HG03103 (cell line): ENCODE results near the gene DMRTB1.

Experiments
- ATAC-seq: cut with Tn5 transposase; IDR thresholded peaks from one replicate; pipeline ENCODE4 v1.9.1; 2021; ENCODE audit warnings: low read depth; ENCODE audit not compliant: unreplicated experiment

Gene DMRTB1

DNA sequence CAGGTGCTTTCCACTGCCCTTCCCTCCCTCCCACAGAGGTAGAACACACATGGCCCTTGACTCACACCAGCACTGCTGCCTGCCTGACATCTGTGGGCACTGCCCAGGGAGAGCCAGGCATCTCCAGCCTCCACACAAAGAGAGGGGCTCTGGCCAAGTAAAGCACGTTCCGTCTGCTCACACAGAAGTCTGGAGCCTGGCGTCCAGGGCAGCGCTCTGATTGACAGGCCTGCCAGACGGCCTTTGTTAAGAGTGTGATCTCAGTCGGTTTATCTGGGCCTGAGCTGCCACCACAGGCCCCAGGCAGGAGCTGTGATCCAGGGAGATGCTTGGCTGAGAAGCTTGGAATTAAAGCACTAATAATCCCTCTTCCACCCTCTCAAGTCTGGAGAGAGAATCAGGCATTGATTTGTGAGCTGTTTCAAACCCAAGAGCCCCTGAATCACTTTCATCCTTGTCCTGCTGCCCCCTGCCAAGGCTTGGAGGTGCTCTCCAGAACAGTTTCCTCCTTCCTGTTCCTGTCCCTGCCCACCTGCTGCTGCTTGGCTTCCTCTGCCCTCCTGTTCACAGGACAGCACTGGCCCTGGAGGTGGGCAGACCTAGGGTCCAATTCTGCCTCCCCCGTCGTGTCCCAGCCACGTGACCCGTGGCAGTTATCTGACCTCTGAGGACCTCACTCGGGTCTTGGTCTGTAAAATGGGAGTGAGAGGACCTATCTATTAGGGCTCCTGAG is 3.7 kb downstream of the DMRTB1 start:
- no peak for ATAC-seq

DNA sequence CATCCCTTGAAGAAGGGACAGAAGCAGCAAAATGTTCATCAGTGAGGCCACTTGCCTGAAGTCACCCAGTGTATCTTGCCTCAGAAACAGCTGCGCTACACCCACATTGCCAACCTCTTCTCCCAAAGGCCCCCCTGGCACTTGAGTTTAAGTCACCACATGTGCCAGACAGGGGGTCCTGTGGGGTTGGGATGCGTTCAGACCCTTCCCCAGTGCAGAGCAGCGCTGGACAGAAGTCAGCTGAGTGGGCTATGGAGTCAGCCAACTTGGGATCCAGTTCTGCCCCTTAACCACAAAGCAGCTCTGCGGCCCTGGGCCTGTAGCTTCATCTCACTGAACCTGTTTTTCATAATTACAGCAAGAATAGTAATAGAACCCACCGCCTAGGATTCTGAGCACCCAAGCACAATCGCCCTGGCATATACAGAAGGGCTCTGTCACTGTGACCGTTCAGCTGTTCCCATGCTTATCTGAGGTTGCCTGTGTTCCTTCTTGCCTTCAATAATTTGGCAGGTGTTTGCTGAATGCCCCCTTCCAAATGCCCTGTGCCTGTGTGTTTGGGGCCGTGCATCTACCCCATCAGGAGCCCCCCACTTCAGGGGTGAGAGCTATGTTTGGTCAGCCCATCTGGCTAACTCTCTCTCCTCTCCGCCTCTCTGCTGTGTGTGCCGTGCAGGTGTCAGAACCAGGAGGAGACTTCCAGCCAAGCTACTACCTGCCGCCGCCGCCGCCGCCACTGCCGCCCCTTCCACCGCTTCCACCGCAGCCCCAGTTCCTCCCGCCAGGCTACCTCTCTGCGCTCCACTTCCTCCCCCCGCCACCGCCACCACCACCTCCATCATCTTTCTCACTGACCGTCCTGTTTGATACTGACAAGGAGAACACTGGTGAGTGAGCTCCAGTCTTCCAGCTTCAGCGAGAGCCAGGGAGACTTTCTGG is 5.0 kb downstream of the DMRTB1 start:
- ATAC-seq, result no peak

DNA sequence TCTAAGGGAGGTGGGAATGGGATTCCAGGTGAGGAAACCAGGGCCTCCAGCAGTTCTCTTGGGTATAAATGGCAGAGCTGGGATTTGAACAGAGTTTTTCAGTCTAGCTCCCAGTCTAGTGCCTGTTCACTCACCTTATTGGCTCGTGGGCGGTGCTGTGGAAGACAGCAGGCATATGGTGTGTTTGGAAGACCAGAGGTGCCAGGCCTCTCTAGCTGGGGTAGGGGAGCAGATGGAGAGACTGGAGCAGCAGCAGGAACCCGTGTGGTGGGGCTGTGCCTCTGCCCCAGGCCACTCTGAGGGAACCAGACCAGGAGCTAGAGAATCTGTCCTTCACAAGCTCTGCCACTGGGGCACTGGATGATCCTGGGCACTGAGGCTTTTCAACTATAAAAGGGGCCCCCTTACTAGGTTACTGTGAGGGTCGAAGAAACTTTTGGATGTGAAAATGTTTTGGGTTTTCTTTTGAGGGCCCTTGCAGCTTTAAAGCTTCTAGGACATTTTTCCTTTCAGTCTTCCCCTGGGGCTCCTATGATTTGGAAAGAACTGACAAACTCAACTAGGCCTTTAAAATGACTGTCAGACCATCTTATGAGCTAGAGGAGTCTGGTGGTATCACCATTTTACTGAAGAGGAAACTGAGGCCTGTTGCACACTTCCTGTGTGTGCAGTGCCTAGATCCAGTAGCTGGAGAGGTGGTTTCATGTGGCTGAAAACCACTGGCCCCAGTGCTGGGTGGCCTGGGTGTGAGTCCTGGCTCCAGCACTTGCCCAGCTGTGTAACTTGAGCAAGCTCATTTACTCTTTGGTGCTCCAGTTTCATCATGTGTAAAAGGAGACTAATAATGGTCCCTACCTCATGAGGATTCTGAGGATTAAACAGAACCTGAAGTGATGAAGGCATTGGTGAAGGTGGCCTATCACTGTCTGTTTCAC is 6.1 kb downstream of the DMRTB1 start:
- no peak for ATAC-seq

DNA sequence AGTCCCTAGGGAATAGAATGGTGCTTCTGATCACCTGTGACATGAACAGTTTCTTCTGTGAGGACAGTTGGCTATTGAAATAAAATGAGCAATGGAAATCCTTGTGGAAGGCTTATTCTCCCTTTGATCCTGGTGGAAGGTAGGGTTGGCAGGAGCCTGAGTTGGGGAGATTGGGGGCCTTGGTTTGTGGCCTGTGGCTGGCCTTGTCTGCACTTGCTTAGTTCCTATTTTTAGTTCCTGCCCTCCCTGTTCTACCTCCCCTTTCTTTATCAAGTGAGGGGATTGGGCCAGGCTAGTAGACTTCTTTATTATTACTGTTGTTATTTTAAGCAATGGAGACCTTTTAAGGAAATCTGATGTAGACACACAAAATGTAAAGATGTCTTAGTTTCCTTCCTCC is 8.2 kb downstream of the DMRTB1 start:
- ATAC-seq, result no peak

DNA sequence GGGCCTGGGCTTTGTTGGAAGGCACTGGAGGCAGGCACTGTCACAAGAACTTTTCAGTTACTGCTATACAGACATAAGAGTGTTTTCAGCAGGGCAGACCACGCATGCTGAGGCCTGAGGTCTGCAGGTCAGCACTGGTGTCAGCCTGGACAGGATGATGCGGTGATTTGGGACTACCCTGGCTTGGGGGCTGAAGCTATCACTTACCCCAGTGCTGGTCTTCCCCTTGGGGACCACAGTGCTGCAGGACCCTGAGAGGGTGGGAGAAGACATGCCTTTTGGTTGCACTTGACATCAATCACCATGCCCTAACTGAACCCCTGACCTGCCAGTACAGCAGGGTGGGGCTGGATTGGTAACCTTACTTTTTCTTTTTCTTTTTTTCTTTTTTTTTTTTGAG is 9.2 kb downstream of the DMRTB1 start:
- ATAC-seq, result no peak

DNA sequence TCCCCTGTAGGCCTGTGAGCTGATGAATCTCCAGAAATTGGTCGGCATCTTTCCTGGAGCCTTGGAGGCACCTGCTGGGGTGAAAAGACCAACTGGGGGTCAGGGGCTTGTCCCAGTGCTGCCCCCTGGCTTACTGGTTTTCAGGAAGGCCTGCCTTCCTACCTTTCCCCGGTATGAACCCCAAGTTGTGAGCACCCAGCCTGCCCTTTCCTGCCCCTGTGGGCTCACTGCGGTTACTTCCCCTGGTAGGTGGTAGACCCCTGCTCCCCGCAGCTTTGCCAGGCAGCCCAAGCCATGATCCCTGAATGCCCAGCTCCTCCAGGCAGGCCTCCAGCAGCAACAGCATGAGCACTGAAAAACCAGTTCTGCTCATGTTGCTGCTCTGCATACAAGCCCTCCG is 10.2 kb downstream of the DMRTB1 start:
- no peak for ATAC-seq

DNA sequence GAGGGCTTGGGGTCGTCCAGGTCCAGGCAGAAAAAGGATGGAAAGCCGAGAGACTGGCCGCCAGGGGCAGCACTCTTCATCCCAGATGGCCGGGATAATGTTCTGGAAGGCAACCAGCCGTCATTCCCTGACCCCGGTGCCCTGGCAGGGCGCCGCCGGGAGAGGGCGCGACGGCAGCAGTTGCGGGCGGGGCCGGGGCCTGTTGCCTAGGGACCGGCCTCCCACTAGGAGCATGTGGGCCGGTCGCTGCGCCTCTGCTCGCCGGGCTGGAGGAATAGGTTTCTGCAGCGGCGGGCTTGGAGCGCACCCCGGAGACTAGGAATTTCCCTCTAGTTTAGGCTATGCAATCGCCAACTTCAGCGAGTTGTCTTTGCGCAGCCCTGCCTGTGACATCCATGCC is 11.0 kb downstream of the DMRTB1 start:
- ATAC-seq, result no peak

DNA sequence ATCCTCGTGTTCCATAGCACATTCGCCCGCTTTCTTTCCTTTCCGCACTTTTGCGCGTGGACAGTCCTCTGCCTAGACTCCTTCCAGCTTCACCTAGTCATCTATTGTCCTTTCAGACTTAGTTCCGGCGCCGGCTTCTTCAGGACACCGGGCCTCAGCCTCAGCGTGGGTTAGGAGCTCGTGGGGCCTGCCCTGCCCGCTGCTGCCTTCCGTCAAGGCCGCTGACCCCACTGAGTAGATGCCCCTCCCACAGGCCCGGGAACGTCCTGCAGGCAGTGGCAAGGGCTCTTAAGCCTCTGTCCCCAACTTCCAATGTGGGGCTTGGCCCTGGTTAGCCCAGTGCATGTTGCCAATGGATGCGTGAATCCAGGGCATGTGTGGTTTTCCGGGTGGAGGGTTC is 11.4 kb downstream of the DMRTB1 start:
- no peak for ATAC-seq

DNA sequence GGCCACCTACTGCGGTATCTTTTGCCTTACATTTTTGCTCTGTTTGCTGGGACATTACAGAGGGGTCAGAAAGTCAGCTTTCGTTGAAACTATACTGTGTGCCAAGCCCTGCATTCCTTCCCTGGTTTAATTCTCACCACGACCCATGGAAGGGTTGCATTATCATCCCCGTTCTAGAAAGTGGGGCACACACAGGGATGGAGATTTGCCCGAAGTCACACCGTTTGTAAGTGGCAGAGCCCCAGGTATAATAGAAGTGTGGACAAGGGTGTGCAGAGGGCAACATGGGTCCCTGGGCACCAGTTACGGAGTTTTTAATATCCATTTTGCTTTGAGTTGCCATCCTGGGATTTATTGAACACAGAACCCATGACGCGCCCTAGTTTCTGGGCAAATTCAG is 11.8 kb downstream of the DMRTB1 start:
- no peak for ATAC-seq

DNA sequence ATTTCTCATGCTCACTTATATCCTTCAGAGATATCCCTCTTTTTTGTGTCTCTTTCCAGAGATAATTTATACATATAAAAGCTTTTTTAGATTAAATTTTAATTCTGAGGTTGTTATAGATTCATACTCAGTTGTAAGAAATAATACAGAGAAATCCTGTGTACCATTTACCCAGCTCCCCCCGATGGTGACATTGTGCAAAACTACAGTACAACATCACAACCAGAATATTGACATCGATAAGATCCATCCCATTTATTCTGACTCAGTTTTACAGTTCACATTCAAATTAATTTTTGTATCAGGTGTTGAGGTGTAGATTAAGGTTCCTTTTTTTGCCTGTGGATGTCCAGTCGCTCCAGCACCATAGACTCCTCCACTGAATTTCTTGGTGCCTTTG is 14.3 kb downstream of the DMRTB1 start:
- ATAC-seq, result no peak

DNA sequence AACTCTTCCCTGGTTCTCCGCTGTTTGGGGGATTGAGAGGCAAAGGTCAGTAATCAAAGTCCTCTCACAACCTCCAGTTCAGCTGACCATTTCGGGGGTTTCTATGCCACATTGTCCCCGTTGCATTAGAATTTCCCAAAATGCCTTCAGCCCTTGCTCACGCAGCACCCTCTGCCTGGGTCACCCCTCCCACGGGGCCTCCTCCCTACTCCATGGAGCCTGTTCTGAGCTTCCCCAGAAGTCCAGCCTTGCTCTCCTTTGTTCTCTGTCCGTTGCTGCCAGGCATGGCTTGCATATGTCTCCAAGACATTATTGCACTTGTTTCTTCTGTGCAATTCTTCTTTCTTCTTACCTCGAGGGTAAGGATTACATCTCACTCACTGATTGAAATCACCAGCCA is 16.5 kb downstream of the DMRTB1 start:
- ATAC-seq, result no peak

DNA sequence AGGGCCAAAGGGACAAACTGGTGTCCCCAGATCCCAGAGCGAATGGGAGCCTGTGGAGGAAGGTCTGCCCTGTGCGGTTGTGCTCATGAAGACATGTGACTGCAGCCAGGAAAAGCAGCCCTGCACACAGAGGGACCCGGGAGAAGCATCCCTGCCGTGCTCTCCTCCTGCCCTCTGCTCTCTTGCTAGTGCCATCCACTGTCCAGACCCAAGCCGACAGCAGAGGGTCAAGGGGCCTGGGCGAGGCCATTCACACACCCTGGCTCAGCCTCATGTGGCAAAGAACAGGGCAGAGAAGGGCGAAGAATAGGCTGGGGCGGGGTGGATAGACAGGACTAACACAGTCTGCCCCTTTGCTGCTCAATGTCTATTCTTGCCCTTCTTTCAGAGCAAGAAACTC is 17.4 kb downstream of the DMRTB1 start:
- ATAC-seq, result no peak

DNA sequence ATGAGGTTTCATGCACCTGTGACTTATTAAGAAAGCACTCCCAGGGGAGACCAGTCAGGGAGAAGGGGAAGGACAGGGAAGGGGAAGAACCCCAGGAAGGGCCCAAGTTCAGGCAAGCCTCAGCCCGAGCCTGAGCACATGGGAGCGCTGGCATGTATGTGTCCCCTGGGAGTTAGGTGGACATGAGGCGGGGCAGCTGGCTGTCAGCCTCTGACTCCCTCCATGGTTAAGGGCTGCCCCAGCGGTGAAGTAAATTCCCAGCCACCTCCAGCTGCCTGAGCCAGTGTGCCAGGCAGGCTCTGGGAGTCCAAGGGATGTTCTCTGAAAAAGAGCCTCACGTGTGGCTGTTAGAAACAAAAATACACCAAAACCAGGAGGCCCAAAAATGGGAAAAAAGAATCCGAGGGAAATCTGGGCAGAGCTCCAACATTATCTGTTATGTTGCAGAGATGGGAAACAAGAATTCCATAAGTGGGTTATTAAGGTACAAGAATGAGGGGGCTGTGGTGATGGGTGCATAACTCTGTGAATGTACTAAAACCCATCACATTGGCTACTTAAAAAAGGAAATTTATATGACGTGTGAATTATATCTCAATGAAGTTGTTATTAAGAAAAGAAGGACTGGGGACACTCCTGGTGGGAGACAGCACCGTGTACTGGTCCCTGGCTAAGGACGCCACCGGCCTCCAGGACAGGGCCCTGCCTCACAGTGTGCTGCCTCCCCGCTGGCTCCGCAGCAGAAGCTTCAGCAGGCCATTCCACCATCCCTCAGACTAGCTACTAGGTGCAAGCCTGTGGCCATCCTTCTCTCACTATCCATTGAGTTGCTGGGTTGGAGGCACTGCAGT is 18.7 kb downstream of the DMRTB1 start:
- ATAC-seq, result no peak

DNA sequence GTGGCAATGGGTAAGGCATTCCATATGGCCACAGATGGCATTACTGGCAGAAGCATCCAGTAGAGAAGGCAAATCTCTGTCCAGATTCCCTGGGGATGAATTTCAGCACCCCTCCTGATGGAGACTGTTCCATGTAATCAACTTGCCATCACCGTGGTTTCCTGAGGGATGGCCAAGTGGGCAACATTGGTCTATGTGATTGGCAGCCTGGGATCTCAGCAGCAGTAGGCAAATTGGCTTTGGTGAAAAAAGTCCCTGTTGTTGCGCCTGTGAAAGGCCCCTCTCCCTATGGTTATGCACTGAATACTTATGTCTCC is 19.3 kb downstream of the DMRTB1 start:
- no peak for ATAC-seq

DNA sequence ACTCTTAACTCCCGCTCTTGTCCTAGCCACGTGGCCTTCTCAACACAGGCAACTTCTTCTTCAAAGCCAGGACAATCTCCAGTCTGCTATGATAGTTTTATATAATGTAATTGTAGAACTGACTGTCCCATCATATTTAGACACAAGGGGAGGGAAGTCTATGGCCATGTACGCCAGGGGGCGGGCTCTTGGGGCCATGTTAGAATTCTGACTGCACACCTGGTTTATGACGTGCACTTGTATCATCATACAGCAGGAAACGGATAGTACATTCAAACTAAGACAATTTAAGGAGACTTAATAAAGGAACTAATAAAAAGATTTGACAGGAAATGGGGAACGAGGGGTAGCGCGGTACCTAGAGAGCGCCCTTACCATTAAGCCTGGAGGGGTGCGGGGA is 21.5 kb downstream of the DMRTB1 start:
- ATAC-seq, result no peak

DNA sequence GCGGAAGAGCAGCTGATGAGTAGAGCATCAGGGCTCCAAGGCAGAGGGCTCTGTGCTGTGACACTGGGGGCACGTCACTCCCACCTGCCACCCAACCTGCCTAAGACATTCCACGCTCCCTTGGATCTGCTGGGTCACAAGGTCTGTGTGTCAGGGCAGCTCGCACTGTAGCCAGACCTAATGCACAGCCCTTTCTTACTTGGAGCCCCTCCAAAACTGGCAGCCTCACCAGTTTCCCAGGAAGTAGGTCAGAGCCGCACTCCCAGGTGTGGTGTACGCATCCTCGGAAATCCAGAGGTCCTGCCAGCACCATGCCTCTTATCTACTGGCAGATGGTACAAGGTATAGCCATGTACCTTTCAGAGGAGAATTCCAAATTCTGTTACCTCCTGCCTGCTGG is 22.3 kb downstream of the DMRTB1 start:
- no peak for ATAC-seq

DNA sequence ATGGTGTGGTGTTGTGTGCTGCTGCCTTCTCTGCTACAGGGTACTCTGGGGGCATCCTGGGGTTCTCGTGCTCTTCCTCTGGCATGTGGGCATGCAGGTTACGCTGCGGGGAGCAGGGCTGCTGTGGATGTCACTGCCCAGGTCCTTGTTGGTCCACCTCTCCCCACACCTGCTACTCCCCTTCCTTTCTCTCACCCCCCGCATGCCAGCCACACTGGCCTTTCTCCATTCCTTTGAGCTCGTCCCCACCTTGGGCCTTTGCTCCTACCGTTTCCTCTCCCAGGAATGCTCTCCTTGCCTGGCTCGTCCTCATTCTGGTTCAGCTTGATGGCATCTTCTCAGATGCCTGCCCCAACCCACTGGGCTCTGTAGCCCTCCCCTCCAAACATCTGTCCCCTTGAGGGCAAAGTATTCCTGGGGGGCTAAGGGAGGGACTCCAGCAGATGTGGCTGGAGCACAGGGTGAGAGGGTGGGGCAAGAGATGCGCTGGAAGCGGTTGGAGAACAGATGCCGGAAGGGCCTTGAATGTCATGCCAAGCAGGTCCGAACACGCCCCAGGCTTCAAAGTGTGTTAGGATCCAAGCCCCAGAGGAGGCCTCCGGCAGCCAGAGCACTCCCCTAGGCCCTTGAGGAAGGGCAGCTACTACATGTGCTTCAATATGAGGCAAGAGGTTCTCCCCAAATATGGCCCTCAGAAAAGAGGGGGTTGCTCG is 23.4 kb downstream of the DMRTB1 start:
- no peak for ATAC-seq

DNA sequence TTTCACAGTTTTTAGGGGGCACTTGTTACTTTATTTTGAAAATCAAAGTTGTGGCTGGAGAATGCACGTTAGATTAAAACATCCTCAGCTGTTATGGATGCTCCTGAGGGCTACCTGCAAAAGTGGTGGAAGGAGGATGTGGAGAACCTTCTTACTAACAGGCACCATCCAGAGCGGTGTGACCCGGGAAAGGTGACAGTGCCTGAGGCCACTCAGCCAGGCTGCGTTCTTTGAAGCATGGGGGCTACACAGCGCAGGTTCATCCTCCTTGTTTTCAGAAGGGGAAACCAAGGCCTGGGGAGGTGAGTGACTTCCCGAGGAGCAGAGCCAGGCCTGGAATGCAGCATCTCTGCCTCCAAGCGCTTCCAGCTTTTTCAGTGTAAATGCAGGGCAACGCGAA is 24.0 kb downstream of the DMRTB1 start:
- ATAC-seq, result no peak

DNA sequence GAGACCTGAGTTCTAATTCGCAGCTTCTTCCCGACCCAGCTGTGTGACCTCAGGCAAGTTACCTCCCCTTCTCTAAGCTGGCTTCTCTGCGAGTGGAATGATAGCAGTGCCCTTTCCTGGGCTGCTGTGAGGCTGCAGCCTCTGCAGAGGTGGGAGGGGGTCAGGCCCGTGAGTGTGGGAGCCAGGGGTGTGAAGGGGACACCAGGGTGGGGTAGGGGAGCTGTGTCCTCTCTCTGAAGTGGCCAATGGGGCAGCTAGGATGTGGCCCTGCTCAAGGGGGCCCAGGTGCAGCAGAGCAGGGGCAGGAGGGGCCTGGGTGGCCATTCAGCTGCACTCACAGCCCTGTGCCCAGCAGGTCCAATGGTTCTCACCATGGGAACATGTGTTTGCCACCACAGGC is 24.5 kb downstream of the DMRTB1 start:
- no peak for ATAC-seq
